ENCODE measurements around the gene USH1C.

The USH1C gene

GRCh38 chr11:17522655-17523054 lies 21.6 kb downstream of the USH1C start:
- no peak for DNase-seq

DNA sequence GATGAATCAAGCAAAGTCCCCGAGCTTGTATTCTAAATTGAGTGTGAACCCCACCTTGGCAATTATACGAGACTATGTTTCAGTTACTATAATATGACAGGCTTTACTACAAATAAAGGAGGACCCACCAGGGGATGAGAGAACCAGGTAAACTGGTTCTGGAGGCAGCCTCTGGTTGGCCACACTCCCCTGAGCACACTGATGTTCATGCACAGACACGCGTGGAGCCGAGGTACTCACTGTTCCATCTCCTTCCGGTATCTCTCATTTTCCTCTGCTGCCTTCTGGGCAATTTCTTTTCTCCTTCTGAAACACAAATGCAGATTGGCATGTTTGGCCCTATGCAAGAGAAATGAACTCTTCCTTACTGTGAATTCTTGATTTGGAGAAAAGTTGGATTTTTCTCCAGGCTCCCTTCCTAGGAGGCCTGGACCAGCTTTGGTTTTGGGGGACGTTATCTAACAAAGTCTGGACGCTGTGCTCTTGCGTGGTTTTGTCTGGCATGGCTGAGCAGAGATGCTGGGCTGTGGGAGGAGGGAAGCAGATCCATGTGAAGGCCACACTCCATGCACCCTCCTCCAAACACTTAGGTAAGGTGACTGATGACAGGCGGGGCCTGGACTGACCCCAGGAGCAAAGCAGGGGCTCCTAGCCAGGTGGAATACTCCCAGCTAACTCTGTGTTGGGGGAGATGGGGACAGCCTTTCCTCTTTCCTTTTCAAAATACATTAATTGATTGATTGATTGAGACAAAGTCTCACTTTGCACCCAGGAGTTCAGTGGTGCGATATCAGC lies 22.9 kb downstream of the USH1C start:
- DNase-seq, result no peak

DNA sequence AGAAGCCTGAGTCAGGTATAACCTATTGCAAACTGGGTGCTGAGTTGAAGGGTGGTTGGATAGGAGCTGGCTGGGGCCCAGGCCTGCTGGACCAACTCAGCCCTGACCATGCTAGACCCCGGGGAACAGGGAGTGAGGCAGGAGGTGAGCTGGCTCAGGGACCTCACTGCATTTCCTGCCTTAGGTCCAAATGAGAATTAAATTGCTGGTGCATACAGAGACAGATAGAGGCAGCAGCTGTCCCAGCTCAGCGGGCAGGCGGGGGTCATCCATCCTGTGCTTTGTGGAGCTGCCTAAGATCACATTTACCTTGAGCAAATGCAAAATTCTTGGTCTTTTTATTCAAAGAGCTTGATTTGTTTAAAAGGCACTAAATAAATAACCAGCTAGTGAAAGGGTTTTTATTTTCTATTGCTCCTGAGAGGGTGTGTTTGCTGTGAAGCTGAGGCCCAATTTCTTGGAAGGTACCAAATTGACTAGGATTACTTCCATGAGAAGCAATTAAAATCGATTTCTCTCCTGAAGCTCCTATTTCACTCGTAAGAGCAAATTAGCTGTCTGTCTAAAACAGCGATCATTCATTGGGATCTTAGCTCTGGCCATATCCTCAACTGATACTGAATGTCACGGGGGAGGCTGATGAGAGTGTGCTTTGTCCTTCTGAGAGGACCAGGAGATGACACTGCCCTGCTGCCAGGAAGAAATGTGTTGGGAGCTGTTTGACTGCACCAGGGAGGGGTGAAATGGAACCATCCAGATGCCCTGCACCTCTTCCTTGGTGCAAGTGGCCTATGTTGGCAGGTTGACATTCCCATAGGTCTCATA lies 24.9 kb downstream of the USH1C start:
- no peak for DNase-seq

- DNase-seq, result no peak
These were observed 25.9 kb downstream of the USH1C start for GRCh38 chr11:17518366-17518765.

DNA sequence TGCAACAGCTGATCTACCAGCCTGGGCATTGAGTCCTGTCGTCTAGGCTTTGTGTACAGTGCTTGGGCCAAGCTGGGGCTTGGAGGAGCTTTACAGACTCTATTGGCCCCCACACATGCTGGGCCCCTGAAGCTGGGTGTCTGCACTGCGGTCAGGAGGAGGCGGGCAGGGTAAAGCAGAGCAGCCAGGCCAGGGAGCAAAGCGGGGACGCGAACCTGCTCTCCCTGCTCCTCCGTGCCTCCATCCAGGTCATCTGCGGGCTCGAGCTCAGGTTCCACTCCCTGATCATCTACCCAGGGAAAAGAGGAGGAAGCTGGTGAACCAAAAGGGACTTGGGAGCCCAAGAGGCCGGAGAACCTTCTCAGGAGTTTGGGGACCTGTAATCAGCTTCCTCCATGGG lies 27.0 kb downstream of the USH1C start:
- no peak for DNase-seq

- DNase-seq, result no peak
These were observed 27.6 kb downstream of the USH1C start for GRCh38 chr11:17516551-17517150.

- no peak for DNase-seq
These were observed 28.6 kb downstream of the USH1C start for GRCh38 chr11:17515443-17516176.

DNA sequence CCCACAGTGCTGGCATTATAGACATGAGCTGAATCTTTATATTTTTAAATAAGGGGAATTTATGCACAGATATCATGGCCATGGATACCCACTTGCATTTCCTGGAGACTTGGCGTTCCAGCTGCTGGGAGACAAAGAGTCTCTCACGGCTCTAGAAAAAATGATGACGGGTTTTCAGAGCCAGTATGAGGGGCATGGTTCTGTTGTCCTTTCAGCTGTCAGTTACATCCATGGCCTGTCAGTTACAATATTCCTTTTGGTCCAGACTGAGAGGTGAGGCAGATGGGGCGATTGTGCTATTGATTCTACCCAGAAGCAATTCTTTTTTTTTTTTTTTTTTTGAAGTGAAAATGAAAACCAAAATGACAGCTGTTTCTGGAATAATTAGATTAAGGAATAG lies 29.7 kb downstream of the USH1C start:
- DNase-seq, result no peak

- peak; percentile 13 for DNase-seq
These were observed 30.4 kb downstream of the USH1C start for GRCh38 chr11:17513853-17514252.

- DNase-seq, result no peak
These were observed 32.1 kb downstream of the USH1C start for GRCh38 chr11:17512101-17512500.

- no peak for DNase-seq
These were observed 32.6 kb downstream of the USH1C start for GRCh38 chr11:17511571-17511970.

DNA sequence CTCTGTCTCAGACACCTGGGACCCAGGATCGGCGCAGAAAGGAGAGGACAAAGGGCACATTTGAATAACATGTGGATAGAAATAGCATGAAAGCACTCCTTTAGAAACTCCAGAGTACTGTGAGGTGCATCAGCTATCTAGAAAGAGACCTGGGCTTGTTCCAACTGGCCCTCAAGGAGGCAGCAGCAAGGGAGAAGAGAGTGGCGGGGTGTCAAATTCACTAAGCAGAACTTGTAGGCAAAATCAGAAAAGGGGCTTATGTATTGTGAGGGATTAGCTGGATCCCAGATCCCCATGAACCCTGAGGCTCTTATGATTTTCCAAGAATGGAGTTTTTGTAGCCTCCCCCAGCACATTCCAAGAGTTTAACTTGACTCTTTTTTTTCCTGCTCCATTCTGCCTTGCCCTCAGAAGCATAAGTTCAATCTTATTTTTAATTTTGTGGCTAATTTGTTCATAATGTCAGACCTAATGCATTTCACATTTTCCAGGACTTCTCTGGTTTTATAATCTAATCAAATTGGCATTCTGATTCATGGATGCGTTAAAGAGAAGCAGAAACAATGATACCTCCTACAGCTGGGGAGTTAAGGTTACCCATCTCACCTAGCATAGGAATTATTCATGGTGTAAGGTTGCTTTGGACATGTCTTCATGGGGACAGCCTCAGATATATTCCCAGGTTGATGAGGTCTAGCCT lies 33.6 kb downstream of the USH1C start:
- DNase-seq, result no peak

DNA sequence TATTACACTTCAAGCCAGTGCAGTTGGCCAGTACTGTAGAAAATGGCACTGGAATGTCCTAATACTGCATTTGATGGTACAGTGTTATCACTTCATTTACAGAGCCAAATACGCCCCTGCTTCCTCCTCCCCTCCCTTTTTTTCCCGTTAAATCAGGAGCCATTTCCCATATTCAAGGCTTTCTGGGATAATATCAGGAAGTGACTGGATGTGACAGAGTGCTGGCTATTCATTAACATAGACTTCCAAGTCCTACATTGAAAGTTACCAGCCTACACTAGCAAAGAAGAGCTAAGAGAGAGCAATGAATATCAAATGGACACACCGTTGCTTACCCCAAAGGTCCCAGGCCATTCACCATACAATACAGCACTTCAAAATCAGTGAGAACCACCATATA lies 35.4 kb downstream of the USH1C start:
- no peak for DNase-seq

DNA sequence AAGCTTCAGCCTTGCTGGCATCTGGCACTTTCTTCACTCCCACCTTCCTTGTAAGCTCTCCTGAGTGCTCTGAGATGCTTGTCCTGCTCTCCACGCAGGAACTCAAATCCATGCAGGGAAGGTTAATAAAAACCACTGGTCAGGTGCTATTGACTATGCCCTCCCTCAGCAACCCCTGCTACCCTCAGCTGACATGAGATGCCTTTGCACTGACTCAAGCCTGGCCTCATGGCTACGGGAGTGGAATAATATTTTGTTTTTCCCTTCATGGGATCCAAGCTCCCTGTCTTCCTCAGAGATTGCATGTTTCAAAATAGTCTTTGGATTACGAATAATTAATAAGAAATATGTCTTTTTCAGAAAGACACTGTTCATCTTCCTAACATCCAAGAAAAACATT lies 35.9 kb downstream of the USH1C start:
- DNase-seq, result peak; percentile 29

DNA sequence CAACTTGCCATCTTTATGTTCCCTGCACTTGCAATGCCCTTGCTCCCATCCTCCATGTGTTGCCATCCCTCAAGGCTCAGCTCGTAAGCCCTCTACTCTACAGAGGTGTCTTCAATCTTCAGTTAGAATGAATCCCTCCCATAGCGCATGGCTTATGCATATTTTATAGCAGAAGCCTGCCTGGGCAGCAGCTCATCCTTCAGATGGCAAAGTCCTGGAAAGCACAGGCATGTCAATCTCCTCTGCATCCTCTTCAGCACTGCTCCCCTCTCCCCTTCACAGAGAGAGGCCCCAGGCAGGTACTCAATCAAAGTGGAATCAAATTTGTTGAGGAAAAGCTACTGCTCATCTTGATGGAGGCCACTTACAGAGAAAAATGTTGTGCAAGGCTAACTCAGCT lies 36.4 kb downstream of the USH1C start:
- no peak for DNase-seq

DNA sequence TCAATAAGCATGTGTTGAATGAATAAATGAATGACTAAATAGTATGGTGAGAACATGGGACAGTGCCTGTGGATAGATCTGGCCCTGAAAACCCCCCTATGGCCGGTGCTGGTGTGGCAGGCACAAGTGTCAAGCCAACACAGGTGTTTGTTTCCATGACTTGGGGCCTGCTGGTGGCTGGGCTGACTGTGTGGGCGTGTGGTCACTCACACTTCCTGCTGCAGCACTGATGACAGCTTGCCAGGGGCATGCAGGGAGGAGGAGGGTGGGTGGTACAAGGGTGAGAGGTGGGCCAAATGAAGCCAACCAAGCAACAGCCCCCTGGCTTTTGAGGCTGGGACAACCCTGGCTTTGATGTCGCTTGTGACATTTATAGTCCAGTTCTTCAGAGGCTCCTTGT lies 37.3 kb downstream of the USH1C start:
- no peak for DNase-seq

DNA sequence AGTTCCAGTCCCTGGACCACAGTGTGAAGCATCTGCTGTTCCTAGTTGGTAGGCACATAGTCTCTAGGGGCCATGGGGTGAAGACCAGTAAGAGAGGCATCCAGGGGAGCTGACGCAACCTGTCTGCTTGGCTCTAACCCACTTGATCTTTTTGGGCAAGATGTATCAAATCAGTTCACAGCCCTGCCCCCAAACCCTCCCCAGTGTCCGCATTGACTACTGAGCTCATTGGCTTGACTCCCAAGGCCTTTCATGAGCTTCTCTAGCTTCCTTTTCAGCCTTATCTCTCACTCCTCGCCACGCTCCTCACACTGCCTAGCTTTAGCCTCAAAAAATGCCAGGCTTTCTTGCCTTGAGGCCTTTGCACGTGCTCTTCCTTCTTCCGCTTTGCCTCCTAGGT lies 37.9 kb downstream of the USH1C start:
- DNase-seq, result no peak

- DNase-seq, result no peak
These were observed 39.1 kb downstream of the USH1C start for GRCh38 chr11:17505146-17505545.

- peak; percentile 47 for DNase-seq
These were observed 39.7 kb downstream of the USH1C start for GRCh38 chr11:17504330-17505107.

- no peak for DNase-seq
These were observed 41.6 kb downstream of the USH1C start for GRCh38 chr11:17502630-17503029.

- DNase-seq, result no peak
These were observed 43.5 kb downstream of the USH1C start for GRCh38 chr11:17500673-17501072.

DNA sequence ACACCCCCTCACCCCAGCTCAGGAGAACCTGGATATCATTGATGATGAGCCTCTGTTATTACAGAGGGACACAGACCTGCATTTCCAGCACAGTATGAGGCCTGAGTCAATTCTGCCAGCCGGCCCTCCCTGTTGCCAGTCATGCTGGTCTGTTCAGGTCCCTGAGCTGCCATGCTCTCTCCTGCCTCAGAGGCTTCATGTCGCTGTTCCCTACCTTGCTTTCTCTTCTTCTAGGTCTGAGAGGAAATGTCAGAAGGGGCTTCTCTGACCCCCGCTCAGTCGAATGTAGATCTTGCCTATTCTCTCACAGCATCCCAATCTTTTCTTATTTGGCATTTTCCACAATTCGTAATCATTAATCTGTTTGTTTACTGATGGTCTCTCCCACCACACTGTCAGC lies 45.7 kb downstream of the USH1C start:
- DNase-seq, result no peak
